SK-N-SH (cell line): ENCODE results near the gene MAPKAP1. TPM values are rescaled to one million over a fixed set of nuclear protein-coding genes. Genes with fewer than 3 reads are reported as not detected.

Source experiments
- CTCF ChIA-PET: fragments of 300-600, 350-600 bp; formaldehyde crosslinking; extraction: SDS; loops from one replicate; lab custom pipeline; 2021; lab: Yijun Ruan, JAX
- POLR2A ChIA-PET: fragments of 350-600 bp; sonication (Branson Sonifier 250); formaldehyde crosslinking; extraction: SDS; loops from one replicate; lab custom pipeline; 2020; ENCODE audit warnings: antibody characterized with exemption, inconsistent platforms; lab: Yijun Ruan, JAX
- DNase-seq: peaks from one replicate; pipeline ENCODE4 v3.0.0; 2012
- H2AFZ ChIP-seq: fragments of 200-600 bp; sonication (generic); 2 replicates; pipeline ENCODE4 v1.8.1; 2016; ENCODE audit warnings: antibody characterized with exemption, mild to moderate bottlenecking, low read depth
- H3F3A ChIP-seq: fragments of 200-600 bp; sonication (generic); replicated peaks from 2 replicates; pipeline ENCODE3; 2016; ENCODE audit warnings: antibody characterized with exemption, mild to moderate bottlenecking; ENCODE audit not compliant: insufficient read depth
- H3K27ac ChIP-seq, 2 experiments: fragments of 200-500 bp in 1 of 2; fragments of 200-600 bp in 1 of 2; sonication (Bioruptor generic) in 1 of 2; sonication (generic), shearing (Covaris generic) in 1 of 2; 2 replicates each; pipeline versions ENCODE4 v1.5.1 to v1.6.1; 2014 to 2016; ENCODE audit warnings: low read depth in 2 of 2, inconsistent platforms in 1 of 2, low read length in 1 of 2, mild to moderate bottlenecking in 1 of 2, mixed read lengths in 1 of 2
- H3K27me3 ChIP-seq: fragments of 200-600 bp; sonication (generic), shearing (Covaris generic); 2 replicates; pipeline ENCODE4 v1.6.1; 2016; ENCODE audit warnings: mixed run types; ENCODE audit not compliant: insufficient read depth
- H3K36me3 ChIP-seq, 2 experiments: fragments of 200-500 bp in 1 of 2; fragments of 200-600 bp in 1 of 2; sonication (Bioruptor generic) in 1 of 2; sonication (generic) in 1 of 2; replicated peaks in 1 of 2; 2 replicates each; pipeline versions ENCODE3 to v1.5.1; 2014 to 2016; ENCODE audit warnings: low read length in 1 of 2, mild to moderate bottlenecking in 1 of 2; ENCODE audit not compliant: insufficient read depth in 2 of 2, control insufficient read depth in 1 of 2
- H3K4me1 ChIP-seq, 2 experiments: fragments of 200-500 bp in 1 of 2; fragments of 200-600 bp in 1 of 2; sonication (Bioruptor generic) in 1 of 2; sonication (generic), shearing (Covaris generic) in 1 of 2; 2 replicates each; pipeline versions ENCODE4 v1.5.1 to v1.6.1; 2014 to 2016; ENCODE audit warnings: low read depth in 1 of 2, low read length in 1 of 2, mixed run types in 1 of 2; ENCODE audit not compliant: insufficient read depth in 2 of 2, control insufficient read depth in 1 of 2
- H3K4me2 ChIP-seq: fragments of 200-600 bp; sonication (generic), shearing (Covaris generic); 2 replicates; pipeline ENCODE4 v1.6.1; 2017; ENCODE audit warnings: mixed run types
- H3K4me3 ChIP-seq, 2 experiments: fragments of 200-500 bp in 1 of 2; fragments of 200-600 bp in 1 of 2; sonication (Bioruptor generic) in 1 of 2; sonication (generic), shearing (Covaris generic) in 1 of 2; 2 replicates each; pipeline versions ENCODE4 v1.5.1 to v1.8.1; 2014 to 2016; ENCODE audit warnings: low read depth in 2 of 2, inconsistent platforms in 1 of 2, low read length in 1 of 2, mild to moderate bottlenecking in 1 of 2, mixed read lengths in 1 of 2, moderate library complexity in 1 of 2
- H3K79me2 ChIP-seq: fragments of 200-600 bp; sonication (generic); 2 replicates; pipeline ENCODE4 v1.8.1; 2017; ENCODE audit warnings: mild to moderate bottlenecking; ENCODE audit not compliant: insufficient read depth
- H3K9ac ChIP-seq: fragments of 200-600 bp; sonication (generic); 2 replicates; pipeline ENCODE4 v1.6.1; 2017; ENCODE audit warnings: mixed run types
- H3K9me2 ChIP-seq: fragments of 200-600 bp; sonication (generic); 2 replicates; pipeline ENCODE4 v1.6.1; 2017; ENCODE audit warnings: mixed run types
- H3K9me3 ChIP-seq: fragments of 200-600 bp; sonication (generic); 2 replicates; pipeline ENCODE4 v1.6.1; 2017; ENCODE audit warnings: mixed run types, mild to moderate bottlenecking, moderate library complexity
- H4K20me1 ChIP-seq: fragments of 200-600 bp; sonication (generic); 2 replicates; pipeline ENCODE4 v1.6.1; 2017; ENCODE audit warnings: mild to moderate bottlenecking, mixed run types; ENCODE audit not compliant: insufficient read depth
- CHD2 ChIP-seq: fragments of 150-350 bp; IDR thresholded peaks from 2 replicates; pipeline ENCODE4 v1.6.1; 2018; ENCODE audit warnings: low read length; ENCODE audit not compliant: partially characterized antibody
- CTCF ChIP-seq: fragments of 200-600 bp; sonication (generic); IDR thresholded peaks from 2 replicates; pipeline ENCODE4 v1.6.1; 2017; ENCODE audit warnings: antibody characterized with exemption, mild to moderate bottlenecking, moderate library complexity
- ELF1 ChIP-seq: IDR thresholded peaks from 2 replicates; pipeline ENCODE4 v1.4.0; 2012
- EP300 ChIP-seq, 2 experiments: IDR thresholded peaks; 2 replicates each; pipeline versions ENCODE4 v1.4.0 to v1.6.1; 2012; ENCODE audit warnings: borderline replicate concordance in 1 of 2, low read depth in 1 of 2, low read length in 1 of 2
- FOSL2 ChIP-seq: IDR thresholded peaks from 2 replicates; pipeline ENCODE4 v1.4.0; 2012; ENCODE audit warnings: low read depth, mild to moderate bottlenecking, moderate library complexity, borderline replicate concordance
- FOXJ3 ChIP-seq: sonication (generic); formaldehyde crosslinking; IDR thresholded peaks from 2 replicates; pipeline ENCODE4 v1.5.1; 2020; ENCODE audit warnings: mild to moderate bottlenecking, missing genetic modification reagents
- GABPA ChIP-seq: IDR thresholded peaks from 2 replicates; pipeline ENCODE4 v1.4.0; 2012; ENCODE audit warnings: low read depth, mild to moderate bottlenecking
- JUND ChIP-seq: IDR thresholded peaks from 2 replicates; pipeline ENCODE4 v1.4.0; 2012
- MEF2A ChIP-seq: IDR thresholded peaks from 2 replicates; pipeline ENCODE4 v1.4.0; 2012; ENCODE audit warnings: low read depth, borderline replicate concordance
- PBX3 ChIP-seq: IDR thresholded peaks from 2 replicates; pipeline ENCODE4; 2012
- RAD21 ChIP-seq: IDR thresholded peaks from 2 replicates; pipeline ENCODE4 v1.6.1; 2012; ENCODE audit warnings: mild to moderate bottlenecking, low read length
- REST ChIP-seq: IDR thresholded peaks from 2 replicates; pipeline ENCODE4 v1.6.1; 2012; ENCODE audit warnings: mild to moderate bottlenecking, low read depth, low read length, moderate library complexity
- RXRA ChIP-seq: IDR thresholded peaks from 2 replicates; pipeline ENCODE4 v1.4.0; 2012; ENCODE audit warnings: low read depth, mild to moderate bottlenecking, borderline replicate concordance
- TCF12 ChIP-seq: IDR thresholded peaks from 2 replicates; pipeline ENCODE4 v1.4.0; 2012
- TEAD4 ChIP-seq: IDR thresholded peaks from 2 replicates; pipeline ENCODE4 v1.4.0; 2012; ENCODE audit warnings: mild to moderate bottlenecking, borderline replicate concordance; ENCODE audit not compliant: insufficient read depth
- USF1 ChIP-seq: IDR thresholded peaks from 2 replicates; pipeline ENCODE4 v1.4.0; 2012; ENCODE audit warnings: low read depth, borderline replicate concordance
- YY1 ChIP-seq: IDR thresholded peaks from 2 replicates; pipeline ENCODE4 v1.4.0; 2012; ENCODE audit warnings: low read depth, mild to moderate bottlenecking
- WGBS: methylation state at CpG from one replicate; pipeline ENCODE4 v1.1.6; 2017; ENCODE audit warnings: low lambda C conversion rate; 5-methylcytosine and 5-hydroxymethylcytosine counted together
- polyA plus RNA-seq, 3 experiments: library from polyadenylated mRNA; depleted of rRNA; stranded (reverse); fragments of >200 nt; gene quantifications; 2 replicates each; pipeline ENCODE4 v1.2.3, GENCODE V29; 2012

MAPKAP1 gene
- polyA plus RNA-seq, 1 of the 3 experiments (the other 2 are of a cell fraction): 117 TPM

- WGBS: 93% methylated on average over 18 of the region's 24 CpGs
- CTCF ChIA-PET: interaction anchor here (1.3 kb wide), 1 partner anchor 34 kb away, joined by 3 read pairs; no protein-coding TSS in a partner anchor
Measured at GRCh38 chr9:125436613-125437443, 270.2 kb downstream of the MAPKAP1 start.

More at GRCh38 chr9:125436613-125437443, 270.2 kb downstream of the MAPKAP1 start:
- no peak overlapping the region for H3K9ac ChIP-seq
- no peaks in the 10 kb centered on the region for H3K9me2 ChIP-seq
- H3K27me3 ChIP-seq: no peaks in the 10 kb centered on the region
- TF ChIP-seq USF1 (no peak), EP300 (IDR thresholded peaks at IDR 0.05; ENCODE audit: borderline replicate concordance in 1 of 2, low read depth in 1 of 2, low read length in 1 of 2) (no peak), GABPA (no peak), YY1 (no peak), RAD21 (no peak), TEAD4 (no peak), PBX3 (no peak), RXRA (no peak), CHD2 (no peak), TCF12 (no peak), FOSL2 (no peak), ELF1 (no peak), FOXJ3 (CRISPR knock-in tag) (no peak), MEF2A (no peak), REST (no peak), JUND (no peak), CTCF (no peak)
- POLR2A ChIA-PET: no interaction called here
- DNase-seq: no peak
- peaks cover 7 to 29% of the 10 kb centered on the region in 2 experiments for H3K36me3 ChIP-seq
- no peak overlapping the region for H3K27ac ChIP-seq
- peaks cover 0 to 25% of the 10 kb centered on the region in 2 experiments; a peak in 1 of 4 replicates for H3K4me1 ChIP-seq
- no peaks in the 10 kb centered on the region for H3K79me2 ChIP-seq
- no peaks in the 10 kb centered on the region for H3K9me3 ChIP-seq
- H3K4me3 ChIP-seq: no peak overlapping the region
- H3K4me2 ChIP-seq: no peak overlapping the region
- no peak overlapping the region for H2AFZ ChIP-seq
- H3F3A ChIP-seq: no peaks in the 10 kb centered on the region
- H4K20me1 ChIP-seq: no peaks in the 10 kb centered on the region
